ENCODE data around the gene PAQR7.

PAQR7 gene

GRCh38 chr1:25873120-25873519 lies 2.4 kb downstream of the PAQR7 start:
- DNase-seq (ENCODE audit: low spot score) = no peak

DNA sequence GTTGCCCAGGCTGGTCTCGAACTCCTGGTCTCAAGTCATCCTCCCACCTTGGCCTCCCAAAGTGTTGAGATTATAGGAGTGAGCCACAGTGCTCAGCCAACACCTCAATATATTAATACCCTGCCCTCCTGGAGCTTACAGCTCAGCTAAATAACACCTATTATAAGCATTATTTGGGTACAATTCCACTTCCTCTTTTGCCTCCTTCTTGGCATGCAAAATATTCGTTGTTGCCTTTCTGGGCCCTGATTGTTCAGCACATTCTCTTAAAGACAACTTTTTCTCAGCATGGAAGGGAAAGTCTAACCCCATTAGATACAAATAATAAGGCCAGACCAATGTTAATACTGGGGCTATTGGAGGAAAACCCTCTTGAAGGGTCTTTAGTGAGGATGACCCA lies 2.8 kb downstream of the PAQR7 start:
- no peak for DNase-seq (ENCODE audit: low spot score)

DNA sequence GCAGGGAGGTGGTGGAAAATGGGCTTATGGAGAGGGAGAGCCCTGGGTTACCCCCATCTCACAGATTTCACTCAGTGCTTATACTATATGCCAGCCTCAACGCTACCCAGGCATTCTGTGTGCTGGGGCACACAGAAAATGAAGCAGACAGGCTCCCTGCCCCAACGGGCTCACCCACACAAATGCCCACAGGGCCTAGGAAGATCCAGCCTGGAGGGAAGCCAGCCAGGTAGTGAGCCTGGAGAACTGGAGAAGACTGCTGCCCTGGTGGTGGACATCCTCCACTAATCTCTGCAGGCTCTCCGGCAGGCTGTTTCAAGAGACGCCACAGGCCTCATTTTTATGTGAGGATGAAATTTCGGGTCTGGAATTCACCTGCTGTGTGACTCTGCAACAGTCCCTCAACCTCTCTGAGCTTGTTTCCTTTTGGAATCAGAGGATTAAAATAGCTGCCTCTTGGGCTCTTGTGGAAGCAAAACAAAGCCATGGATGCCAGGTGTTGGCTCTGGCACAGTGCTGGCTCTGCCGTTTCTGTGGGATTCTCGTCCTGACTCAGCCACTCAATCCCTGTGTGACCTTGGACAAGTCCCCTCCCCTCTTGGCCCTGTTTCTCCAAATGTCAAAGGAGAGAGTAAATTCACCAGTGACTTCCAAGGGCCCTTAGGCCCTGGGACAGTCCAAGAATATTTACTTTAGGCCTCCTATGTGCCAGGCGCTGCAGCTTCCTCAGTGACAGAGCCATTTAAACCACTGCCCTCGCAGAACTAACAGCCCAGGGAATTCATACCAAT lies 3.6 kb downstream of the PAQR7 start:
- DNase-seq (ENCODE audit: low spot score) = no peak

- DNase-seq (ENCODE audit: low spot score) = no peak
Measured at GRCh38 chr1:25871086-25871703, 4.3 kb downstream of the PAQR7 start.

DNA sequence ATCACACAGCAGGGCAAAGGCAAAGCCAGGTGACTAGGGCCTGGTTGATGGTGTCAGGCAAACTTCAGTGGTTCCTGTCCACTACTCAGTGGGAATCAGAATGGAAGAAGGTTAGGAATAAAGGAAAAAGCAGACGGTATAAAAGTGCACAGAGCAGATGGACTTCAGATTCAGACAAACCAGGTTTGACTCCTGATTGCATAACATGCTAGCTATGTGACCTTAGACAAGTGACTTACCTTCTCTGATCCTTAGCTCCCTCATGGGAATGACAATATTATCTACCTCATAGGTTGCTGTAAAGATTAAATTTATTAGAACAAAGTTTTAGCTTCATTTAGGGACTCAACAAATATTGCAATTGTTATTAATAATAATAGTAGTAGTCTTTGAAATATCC lies 4.9 kb downstream of the PAQR7 start:
- DNase-seq (ENCODE audit: low spot score) = no peak

- no peak for DNase-seq (ENCODE audit: low spot score)
Measured at GRCh38 chr1:25869909-25870606, 5.5 kb downstream of the PAQR7 start.

- no peak for DNase-seq (ENCODE audit: low spot score)
Measured at GRCh38 chr1:25867210-25867991, 8.1 kb downstream of the PAQR7 start.

GRCh38 chr1:25866288-25866687 lies 9.2 kb downstream of the PAQR7 start:
- no peak for DNase-seq (ENCODE audit: low spot score)

- DNase-seq (ENCODE audit: low spot score) = no peak
Measured at GRCh38 chr1:25864434-25864833, 11.1 kb downstream of the PAQR7 start.

GRCh38 chr1:25863486-25864262 lies 11.8 kb downstream of the PAQR7 start:
- DNase-seq (ENCODE audit: low spot score) = no peak

DNA sequence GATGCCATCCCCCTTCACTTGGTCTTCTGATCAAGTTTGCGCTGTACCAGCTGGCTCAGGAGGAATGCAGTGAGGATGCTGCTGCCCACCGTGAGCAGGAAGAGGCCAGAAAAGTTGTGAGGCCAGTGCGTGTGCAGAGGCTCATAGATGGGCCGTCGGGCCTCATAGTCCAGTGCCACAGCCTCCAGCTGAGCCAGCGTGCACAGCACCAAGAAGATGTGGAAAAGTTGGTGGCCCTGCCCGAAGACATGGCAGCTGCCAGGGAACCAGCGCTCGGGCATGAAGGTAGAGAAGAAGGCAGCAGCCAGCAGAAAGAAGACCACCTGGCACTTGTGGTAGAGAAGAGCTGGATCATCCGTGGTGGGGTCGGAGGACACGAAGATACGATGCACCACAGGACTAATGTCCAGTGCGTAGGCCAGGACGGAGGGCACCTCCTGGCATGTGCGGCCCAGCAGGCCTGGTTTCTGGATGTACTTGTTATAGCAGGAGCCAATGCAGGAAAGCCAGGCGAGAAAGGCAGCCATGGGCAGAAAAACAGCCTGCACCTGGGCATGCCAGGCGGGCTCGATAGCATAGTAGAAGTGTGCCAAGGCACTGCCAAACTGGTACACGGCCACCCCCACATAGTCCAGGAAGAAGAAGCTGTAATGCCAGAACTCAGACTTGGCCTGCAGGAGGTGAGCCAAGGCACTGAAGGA lies 12.6 kb downstream of the PAQR7 start:
- DNase-seq (ENCODE audit: low spot score) = no peak

DNA sequence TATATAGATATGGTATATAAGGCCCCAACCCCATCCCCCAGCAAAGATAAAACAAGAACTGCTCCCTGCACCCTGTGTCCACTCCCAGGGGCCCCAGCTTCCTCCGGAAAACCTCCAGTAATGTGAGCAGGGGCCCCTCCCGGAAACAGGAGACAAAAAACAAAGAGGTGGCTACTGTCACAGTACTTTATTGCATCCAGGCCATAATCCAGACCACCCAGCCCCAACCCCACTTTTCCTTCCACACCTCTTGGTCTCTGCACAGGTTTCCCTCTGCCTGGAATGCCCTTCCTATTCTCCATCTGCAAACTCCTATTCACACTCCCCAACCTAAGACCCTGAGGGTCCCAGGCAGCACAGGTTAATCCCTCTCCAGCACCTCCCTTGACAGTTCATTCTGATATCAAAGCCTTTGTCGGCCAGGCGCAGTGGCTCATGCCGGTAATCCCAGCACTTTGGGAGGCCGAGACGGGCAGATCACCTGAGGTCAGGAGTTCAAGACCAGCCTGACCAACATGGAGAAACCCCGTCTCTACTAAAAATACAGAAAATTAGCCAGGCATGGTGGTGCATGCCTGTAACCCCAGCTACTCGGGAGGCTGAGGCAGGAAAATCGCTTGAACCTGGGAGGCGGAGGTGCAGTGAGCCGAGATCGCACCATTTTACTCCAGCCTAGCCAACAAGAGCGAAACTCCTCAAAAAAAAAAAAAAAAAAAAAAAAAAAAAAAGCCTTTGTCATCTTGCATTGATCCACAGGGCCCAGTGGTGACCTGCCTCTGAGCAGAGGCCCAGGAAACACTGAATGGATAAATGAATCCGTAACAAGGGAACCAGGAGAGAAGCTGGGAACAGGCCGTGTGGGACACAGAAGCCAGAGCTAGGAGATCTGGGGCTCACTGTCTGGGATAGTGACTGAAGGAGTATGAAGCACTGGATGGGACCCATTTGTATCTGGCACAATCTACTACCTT lies 13.9 kb downstream of the PAQR7 start:
- no peak for DNase-seq (ENCODE audit: low spot score)

- peak; percentile 93 for DNase-seq (ENCODE audit: low spot score)
Measured at GRCh38 chr1:25858906-25859789, 16.4 kb downstream of the PAQR7 start, which contains the start of gene AUNIP. AUNIP (minus strand) TSS chr1:25859457; CDS start chr1:25859357, 100 bp downstream.

DNA sequence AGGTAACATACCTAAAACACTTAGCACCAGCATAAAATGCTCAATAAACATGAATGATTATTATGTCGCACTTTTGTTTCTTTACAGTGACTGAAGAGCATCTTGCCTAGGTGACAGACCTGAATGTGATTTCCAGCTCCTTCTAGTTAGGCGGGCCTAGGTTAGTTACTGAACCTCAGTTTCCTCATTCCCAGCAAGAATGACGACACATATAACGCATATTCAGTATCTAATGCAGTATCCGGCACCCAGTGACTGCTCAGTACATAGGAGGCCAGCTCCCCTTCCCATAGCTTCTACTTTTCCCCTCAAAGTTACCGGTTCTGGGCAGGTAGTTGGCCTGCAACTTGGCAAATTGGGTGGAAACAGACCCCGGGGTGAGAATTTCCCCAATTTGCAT lies 17.0 kb downstream of the PAQR7 start:
- DNase-seq (ENCODE audit: low spot score) = no peak

GRCh38 chr1:25856856-25857255 lies 18.7 kb downstream of the PAQR7 start:
- DNase-seq (ENCODE audit: low spot score) = no peak

- peak; percentile 47 for DNase-seq (ENCODE audit: low spot score)
Measured at GRCh38 chr1:25854554-25854953, 21.0 kb downstream of the PAQR7 start.

DNA sequence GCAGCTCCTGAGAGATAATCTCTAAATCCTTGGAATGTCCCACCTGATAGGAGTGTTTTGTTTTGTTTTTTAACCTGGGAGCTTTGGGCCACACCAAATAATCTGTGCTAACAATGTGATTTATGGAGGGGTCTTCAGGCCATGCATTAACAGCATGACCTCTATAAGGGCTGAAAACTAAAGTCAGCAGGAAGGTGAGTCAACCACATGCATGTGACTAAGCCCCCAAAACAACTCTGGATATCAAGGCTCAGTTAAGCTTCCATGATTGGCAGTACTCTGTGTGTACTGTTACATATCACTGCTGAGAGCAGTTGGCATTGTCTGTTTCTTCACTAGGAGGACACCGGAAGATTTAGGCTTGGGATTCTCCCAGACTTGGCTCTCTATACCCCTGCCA lies 27.0 kb downstream of the PAQR7 start:
- no peak for DNase-seq (ENCODE audit: low spot score)

GRCh38 chr1:25847929-25848328 lies 27.6 kb downstream of the PAQR7 start:
- DNase-seq (ENCODE audit: low spot score) = no peak

DNA sequence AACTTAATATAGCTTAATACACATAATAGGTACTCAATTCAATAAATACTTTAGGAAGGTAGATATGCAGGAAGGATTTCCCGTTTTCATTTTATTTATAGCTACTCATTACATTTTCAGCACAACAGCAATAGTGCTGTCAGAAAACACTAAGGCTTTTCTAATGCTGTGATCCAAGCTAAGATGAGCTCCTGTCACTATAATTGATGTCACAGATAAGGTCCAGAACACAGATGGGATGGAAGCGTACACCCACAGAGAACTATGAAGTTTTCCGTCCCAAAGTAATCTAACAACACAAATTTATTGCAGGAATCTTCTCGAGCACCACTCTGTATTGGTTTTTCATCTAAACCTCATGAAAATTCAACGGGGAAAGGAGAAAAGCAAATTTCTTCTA lies 29.8 kb downstream of the PAQR7 start:
- no peak for DNase-seq (ENCODE audit: low spot score)
